Peyer's patch (tissue), 4 donors: ENCODE results near the gene SIRT2.

Source experiments
- POLR2A ChIP-seq, 2 donors: fragments of 450-650 bp; IDR thresholded peaks; one replicate each; pipeline ENCODE4 v1.5.1; 2017; ENCODE audit warnings: antibody characterized with exemption in 2 of 2, mild to moderate bottlenecking in 2 of 2, moderate library complexity in 2 of 2
- TF ChIP-seq, protein P1 (sequence below), 6 experiments: fragments of 450-650 bp in 4 of 6; fragments of 200-600 bp in 2 of 6; sonication (generic) in 1 of 6; IDR thresholded peaks; one replicate each; pipeline ENCODE4 v1.5.1; 2017 to 2019; ENCODE audit warnings: antibody characterized with exemption in 6 of 6, mild to moderate bottlenecking in 3 of 6, moderate library complexity in 1 of 6

DNA sequence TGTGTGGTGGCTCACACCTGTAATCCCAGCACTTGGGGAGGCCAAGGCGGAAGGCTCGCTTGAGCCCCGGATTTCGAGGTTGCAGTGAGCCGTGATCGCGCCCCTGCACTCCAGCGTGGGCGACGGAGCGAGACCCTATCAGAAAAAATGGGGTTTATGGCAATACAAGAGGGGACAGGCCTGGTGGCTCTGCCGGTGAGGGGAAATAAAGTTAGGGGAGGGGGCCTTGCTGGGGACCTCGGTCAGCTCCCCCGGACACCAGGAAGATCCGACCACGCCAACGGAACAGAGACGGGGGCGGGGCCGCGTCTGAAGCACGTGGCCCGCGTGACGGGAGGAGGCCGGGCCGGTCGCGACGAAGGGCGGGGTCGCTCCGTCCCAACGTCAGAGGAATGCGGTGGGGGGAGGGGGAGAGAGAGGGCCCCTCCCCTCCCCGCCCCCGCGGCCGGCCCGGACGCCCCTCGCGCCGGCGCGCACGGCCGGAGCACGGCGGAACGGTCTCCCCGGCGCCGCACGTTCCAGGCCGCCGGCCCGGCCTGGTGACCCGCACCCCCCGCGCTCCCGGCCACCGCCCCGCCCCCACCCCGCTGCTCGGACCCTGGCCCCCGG is 47.7 kb downstream of the SIRT2 start:
- TF ChIP-seq, protein P1, sequence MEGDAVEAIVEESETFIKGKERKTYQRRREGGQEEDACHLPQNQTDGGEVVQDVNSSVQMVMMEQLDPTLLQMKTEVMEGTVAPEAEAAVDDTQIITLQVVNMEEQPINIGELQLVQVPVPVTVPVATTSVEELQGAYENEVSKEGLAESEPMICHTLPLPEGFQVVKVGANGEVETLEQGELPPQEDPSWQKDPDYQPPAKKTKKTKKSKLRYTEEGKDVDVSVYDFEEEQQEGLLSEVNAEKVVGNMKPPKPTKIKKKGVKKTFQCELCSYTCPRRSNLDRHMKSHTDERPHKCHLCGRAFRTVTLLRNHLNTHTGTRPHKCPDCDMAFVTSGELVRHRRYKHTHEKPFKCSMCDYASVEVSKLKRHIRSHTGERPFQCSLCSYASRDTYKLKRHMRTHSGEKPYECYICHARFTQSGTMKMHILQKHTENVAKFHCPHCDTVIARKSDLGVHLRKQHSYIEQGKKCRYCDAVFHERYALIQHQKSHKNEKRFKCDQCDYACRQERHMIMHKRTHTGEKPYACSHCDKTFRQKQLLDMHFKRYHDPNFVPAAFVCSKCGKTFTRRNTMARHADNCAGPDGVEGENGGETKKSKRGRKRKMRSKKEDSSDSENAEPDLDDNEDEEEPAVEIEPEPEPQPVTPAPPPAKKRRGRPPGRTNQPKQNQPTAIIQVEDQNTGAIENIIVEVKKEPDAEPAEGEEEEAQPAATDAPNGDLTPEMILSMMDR (IDR thresholded peaks at IDR 0.05): no peak
- TF ChIP-seq POLR2A (IDR thresholded peaks at IDR 0.05): peak; percentile 65 to 93
